ENCODE data around the gene TMEM8B. TPM values are rescaled to one million over a fixed set of nuclear protein-coding genes. Genes with fewer than 3 reads are reported as not detected.
"Not testable (repeated sequence)": the region's sequence is repeated elsewhere in the genome, so short reads cannot be mapped to it uniquely, and the experiment has no call there.

The TMEM8B gene
- total RNA-seq, 6 experiments from 2014 or later: 8.7 to 15.2 (median 12.0) TPM

DNA sequence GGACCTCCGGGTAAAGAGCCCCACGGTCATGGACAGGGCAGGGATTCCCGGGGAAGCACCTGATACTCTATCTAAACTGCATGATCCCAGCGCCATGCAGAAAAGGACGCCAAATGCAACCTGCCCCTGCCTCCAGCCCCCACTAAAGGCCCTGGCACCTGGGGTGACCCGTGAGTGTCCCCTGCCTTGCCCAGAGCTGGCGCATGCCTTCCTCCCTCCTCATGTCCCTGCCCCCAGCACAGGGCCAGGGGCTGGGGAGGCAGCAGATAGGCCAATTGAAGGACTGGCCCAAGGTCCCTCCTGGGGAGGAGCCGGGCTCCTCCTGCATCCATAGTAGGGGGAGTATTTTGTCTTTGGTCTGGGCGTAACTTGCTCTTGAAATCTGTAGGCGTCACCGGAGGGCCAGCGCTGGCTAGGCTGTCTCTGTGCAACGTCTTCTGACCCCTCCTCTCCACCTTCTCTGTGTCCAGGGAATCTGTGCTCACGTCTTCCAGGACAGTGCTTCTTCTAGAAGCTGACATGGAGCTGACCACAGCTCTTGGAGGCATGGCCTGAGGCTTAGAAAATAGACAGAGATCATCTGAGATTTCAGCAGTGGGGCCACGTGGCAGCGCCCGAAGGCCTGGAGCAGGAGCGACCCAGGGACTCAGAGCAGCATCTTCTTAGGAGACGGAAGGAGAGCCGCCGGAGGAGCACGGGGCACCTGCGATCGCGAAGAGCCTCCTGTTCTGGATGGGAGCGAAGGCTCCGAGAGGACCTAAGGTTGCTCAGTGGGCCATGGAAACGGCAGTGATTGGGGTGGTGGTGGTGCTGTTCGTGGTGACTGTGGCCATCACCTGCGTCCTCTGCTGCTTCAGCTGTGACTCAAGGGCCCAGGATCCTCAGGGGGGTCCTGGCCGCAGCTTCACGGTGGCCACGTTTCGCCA, 80.9 kb downstream of the TMEM8B start:
- peaks cover 2% of the 10 kb centered on the region for H3K27me3 Mint-ChIP-seq (ENCODE audit: insufficient read depth)
- H3K9me3 Mint-ChIP-seq: no peaks in the 10 kb centered on the region
- DNase-seq: no peak
- no peak overlapping the region for H3K4me3 Mint-ChIP-seq
- TF ChIP-seq, protein P1, sequence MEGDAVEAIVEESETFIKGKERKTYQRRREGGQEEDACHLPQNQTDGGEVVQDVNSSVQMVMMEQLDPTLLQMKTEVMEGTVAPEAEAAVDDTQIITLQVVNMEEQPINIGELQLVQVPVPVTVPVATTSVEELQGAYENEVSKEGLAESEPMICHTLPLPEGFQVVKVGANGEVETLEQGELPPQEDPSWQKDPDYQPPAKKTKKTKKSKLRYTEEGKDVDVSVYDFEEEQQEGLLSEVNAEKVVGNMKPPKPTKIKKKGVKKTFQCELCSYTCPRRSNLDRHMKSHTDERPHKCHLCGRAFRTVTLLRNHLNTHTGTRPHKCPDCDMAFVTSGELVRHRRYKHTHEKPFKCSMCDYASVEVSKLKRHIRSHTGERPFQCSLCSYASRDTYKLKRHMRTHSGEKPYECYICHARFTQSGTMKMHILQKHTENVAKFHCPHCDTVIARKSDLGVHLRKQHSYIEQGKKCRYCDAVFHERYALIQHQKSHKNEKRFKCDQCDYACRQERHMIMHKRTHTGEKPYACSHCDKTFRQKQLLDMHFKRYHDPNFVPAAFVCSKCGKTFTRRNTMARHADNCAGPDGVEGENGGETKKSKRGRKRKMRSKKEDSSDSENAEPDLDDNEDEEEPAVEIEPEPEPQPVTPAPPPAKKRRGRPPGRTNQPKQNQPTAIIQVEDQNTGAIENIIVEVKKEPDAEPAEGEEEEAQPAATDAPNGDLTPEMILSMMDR (IDR thresholded peaks at IDR 0.05): no peak
- H3K36me3 Mint-ChIP-seq (ENCODE audit: low read depth): no peaks in the 10 kb centered on the region
- peak overlapping the region; percentile 52 for H3K27ac Mint-ChIP-seq
- peaks cover 60% of the 10 kb centered on the region for H3K4me1 Mint-ChIP-seq (ENCODE audit: low read depth)

DNA sequence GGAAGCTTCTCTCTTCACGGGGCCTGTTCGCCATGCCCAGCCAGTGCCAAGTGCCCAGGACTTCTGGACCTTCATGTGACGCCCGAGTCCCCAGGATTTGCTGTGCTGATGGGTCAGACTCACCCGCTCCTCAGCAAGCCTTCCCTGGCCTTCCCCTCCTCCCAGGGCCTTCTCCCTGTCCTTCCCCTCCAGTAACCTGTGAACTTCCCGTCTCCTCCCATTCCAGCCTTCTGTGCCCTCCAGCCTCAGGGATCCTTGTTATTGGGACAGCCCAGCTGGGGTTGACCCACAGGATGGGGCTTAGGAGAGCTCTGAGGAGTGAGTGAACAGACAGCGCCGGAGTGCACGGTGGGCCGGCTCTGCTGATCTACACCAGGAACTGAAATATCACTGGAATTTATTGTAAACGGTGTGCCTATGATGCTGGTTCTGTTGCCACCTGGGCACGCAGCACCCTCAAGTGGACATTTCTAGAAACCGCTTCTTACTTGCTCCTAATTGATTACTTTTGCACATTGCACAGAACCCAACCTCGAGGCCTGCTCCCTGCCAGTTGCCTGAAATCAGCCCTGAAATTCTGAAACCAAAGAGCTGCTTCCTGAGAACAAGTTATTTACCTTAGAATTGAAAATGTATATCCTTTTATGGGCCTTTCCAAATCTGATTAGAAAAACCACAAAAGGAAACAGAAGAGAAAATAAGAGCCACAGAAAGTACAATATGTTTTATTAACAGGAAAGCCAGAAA, 81.8 kb downstream of the TMEM8B start:
- H3K27me3 Mint-ChIP-seq (ENCODE audit: insufficient read depth): peaks cover 2% of the 10 kb centered on the region
- TF ChIP-seq, protein P1 (IDR thresholded peaks at IDR 0.05): peak; percentile 79
- H3K4me3 Mint-ChIP-seq: no peak overlapping the region
- peak; percentile 39 for DNase-seq
- peak overlapping the region; percentile 79 for H3K27ac Mint-ChIP-seq
- H3K4me1 Mint-ChIP-seq (ENCODE audit: low read depth): peaks cover 52% of the 10 kb centered on the region
- H3K9me3 Mint-ChIP-seq: no peaks in the 10 kb centered on the region
- no peaks in the 10 kb centered on the region for H3K36me3 Mint-ChIP-seq (ENCODE audit: low read depth)

DNA sequence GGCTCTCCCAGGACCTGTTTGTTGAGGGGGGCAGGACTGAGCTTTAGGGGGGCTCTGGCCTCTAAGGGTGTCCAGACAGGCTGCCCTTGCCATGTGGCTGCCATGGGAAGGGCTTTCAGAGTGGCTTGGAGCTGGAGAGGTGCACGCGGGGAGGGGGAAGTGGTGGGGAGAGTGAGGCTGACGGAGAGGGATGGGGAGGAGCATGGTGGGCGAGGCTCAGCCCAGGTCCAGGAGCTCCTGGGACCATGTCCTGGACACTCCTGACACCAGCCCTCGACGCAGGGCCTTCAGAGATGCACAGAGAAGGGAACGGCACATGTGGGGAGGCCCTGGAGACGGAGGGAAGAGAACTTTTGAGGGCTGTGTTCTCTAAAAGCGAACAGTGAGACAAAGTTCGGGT, 82.7 kb downstream of the TMEM8B start:
- Mint-ChIP-seq H3K27ac (no peak overlapping the region), H3K9me3 (no peaks in the 10 kb centered on the region), H3K4me3 (no peak overlapping the region), H3K4me1 (ENCODE audit: low read depth) (peaks cover 43% of the 10 kb centered on the region), H3K27me3 (ENCODE audit: insufficient read depth) (peaks cover 2% of the 10 kb centered on the region), H3K36me3 (ENCODE audit: low read depth) (no peaks in the 10 kb centered on the region)
- DNase-seq: no peak
- TF ChIP-seq, protein P1 (IDR thresholded peaks at IDR 0.05): no peak

DNA sequence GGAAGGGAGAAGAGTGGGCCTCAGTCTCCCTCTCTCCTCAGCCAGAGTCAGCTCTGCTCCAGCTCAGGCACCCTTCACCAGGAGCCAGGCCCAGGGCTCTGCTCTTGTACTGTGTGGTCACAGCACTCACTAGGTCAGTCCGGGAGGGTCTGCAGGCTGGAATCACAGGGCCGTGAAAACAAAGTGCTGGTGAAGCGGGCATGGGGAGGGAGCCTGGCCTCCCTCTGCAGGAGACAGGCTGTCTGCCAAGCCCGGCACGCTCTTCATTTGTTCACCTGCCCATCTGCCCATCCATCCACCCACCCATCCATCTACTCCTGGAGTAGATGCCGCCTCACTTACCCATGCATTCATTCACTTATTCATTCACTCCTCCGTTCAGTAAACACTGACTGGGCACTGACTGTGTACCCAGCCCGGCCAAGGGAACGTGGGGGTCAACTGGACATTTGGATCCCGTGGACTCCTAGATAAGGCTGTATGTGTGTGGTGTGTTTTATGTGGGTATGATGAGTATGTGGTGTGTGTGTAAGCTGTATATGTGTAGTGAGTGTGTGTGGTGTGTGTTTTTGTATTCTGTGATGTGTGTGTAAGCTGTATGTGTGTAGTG, 83.9 kb downstream of the TMEM8B start:
- H3K36me3 Mint-ChIP-seq (ENCODE audit: low read depth): no peaks in the 10 kb centered on the region
- H3K4me1 Mint-ChIP-seq (ENCODE audit: low read depth): peaks cover 31% of the 10 kb centered on the region
- H3K27ac Mint-ChIP-seq: no peak overlapping the region
- TF ChIP-seq, protein P1 (IDR thresholded peaks at IDR 0.05): no peak
- peaks cover 2% of the 10 kb centered on the region for H3K27me3 Mint-ChIP-seq (ENCODE audit: insufficient read depth)
- DNase-seq: no peak
- no peak overlapping the region for H3K4me3 Mint-ChIP-seq
- no peaks in the 10 kb centered on the region for H3K9me3 Mint-ChIP-seq

DNA sequence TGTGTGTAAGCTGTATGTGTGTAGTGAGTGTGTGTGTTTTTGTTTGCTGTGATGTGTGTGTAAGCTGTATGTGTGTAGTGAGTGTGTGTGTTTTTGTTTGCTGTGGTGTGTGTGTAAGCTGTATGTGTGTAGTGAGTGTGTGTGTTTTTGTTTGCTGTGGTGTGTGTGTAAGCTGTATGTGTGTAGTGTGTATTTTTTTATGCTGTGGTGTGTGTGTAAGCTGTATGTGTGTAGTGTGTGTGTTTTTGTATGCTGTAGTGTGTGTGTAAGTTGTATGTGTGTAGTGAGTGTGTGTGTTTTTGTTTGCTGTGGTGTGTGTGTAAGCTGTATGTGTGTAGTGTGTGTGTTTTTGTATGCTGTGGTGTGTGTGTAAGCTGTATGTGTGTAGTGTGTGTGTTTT, 84.4 kb downstream of the TMEM8B start:
- H3K36me3 Mint-ChIP-seq (ENCODE audit: low read depth); H3K27ac Mint-ChIP-seq; H3K27me3 Mint-ChIP-seq (ENCODE audit: insufficient read depth); H3K4me3 Mint-ChIP-seq; H3K9me3 Mint-ChIP-seq; DNase-seq: not testable (repeated sequence)
- peaks cover 26% of the 10 kb centered on the region for H3K4me1 Mint-ChIP-seq (ENCODE audit: low read depth)
